CD4-positive, alpha-beta T cell (primary cell): ENCODE measurements around the gene CHD2. TPM values are rescaled to one million over a fixed set of nuclear protein-coding genes. Genes with fewer than 3 reads are reported as not detected.
A peak's percentile ranks its signal among the peaks of the same experiment; 100 is the strongest.

Experiments used
- ATAC-seq: fragments of 200-7000 bp; cut with Tn5 transposase; one replicate; pipeline ENCODE4 v1.10.0; 2022; ENCODE audit warnings: mild to moderate bottlenecking; ENCODE audit not compliant: poor library complexity
- CTCF ChIA-PET: fragments of 350-600 bp; sonication (Branson Sonifier 250); formaldehyde crosslinking; loops from one replicate; lab custom pipeline; 2021; ENCODE audit warnings: antibody characterized with exemption, inconsistent platforms; lab: Charles Lee
- POLR2A ChIA-PET: fragments of 350-600 bp; sonication (Branson Sonifier 250); formaldehyde crosslinking; loops from one replicate; lab custom pipeline; 2021; ENCODE audit warnings: antibody characterized with exemption, inconsistent platforms; lab: Charles Lee
- DNase-seq, 14 experiments: peaks; one replicate each; pipeline ENCODE4 v3.0.0-alpha.2; 2013 to 2020; ENCODE audit warnings: mixed read lengths in 2 of 14
- H3K27ac ChIP-seq, 2 donors: one replicate each; pipeline versions ENCODE4 v1.5.1 to v1.7.0; 2013; ENCODE audit warnings: low read length in 2 of 2, low read depth in 1 of 2, mild to moderate bottlenecking in 1 of 2
- H3K27me3 ChIP-seq, 2 experiments: 1 replicate in 1 of 2; 2 replicates in 1 of 2; pipeline versions ENCODE4 v1.6.1 to v1.7.0; 2013; ENCODE audit warnings: low read length in 2 of 2, control low read depth in 1 of 2, mild to moderate bottlenecking in 1 of 2, moderate library complexity in 1 of 2; ENCODE audit not compliant: insufficient read depth in 2 of 2, control insufficient read depth in 1 of 2
- H3K36me3 ChIP-seq: one replicate; pipeline ENCODE4 v1.6.1; 2013; ENCODE audit warnings: low read length, control low read depth; ENCODE audit not compliant: insufficient read depth
- H3K4me1 ChIP-seq: one replicate; pipeline ENCODE4 v1.6.1; 2013; ENCODE audit warnings: low read length, control low read depth; ENCODE audit not compliant: insufficient read depth
- H3K4me3 ChIP-seq: one replicate; pipeline ENCODE4 v1.5.1; 2013; ENCODE audit warnings: mild to moderate bottlenecking, low read length, moderate library complexity
- H3K9me3 ChIP-seq, 2 experiments: 1 replicate in 1 of 2; 2 replicates in 1 of 2; pipeline versions ENCODE4 v1.6.1 to v1.7.0; 2013; ENCODE audit warnings: low read length in 2 of 2, mild to moderate bottlenecking in 2 of 2, control low read depth in 1 of 2, moderate library complexity in 1 of 2; ENCODE audit not compliant: control insufficient read depth in 1 of 2, insufficient read depth in 1 of 2
- H3K27ac Mint-ChIP-seq: one replicate; pipeline ENCODE4 v1.8.0; 2020; ENCODE audit warnings: mixed read lengths
- H3K27me3 Mint-ChIP-seq: one replicate; pipeline ENCODE4 v1.8.0; 2021; ENCODE audit warnings: mixed read lengths
- H3K36me3 Mint-ChIP-seq: one replicate; pipeline ENCODE4 v1.8.0; 2021; ENCODE audit warnings: low read depth, mixed read lengths
- H3K4me1 Mint-ChIP-seq: one replicate; pipeline ENCODE4 v1.8.0; 2021; ENCODE audit warnings: low read depth, mixed read lengths
- H3K4me3 Mint-ChIP-seq: one replicate; pipeline ENCODE4 v1.8.0; 2020; ENCODE audit warnings: mild to moderate bottlenecking, mixed read lengths
- H3K9me3 Mint-ChIP-seq: one replicate; pipeline ENCODE4 v1.8.0; 2020; ENCODE audit warnings: mixed read lengths
- CTCF ChIP-seq: fragments of 200-600 bp; IDR thresholded peaks from one replicate; pipeline ENCODE4 v1.8.0; 2022; ENCODE audit warnings: antibody characterized with exemption, mild to moderate bottlenecking
- intact Hi-C, 2 experiments: fragments of 100-400 bp; cut with DNase I in 1 of 2; cut with micrococcal nuclease in 1 of 2; formaldehyde crosslinking; loops; one replicate each; pipeline versions ENCODE4 v1.15.1 to v1.9.0; 2023 to 2025; cut with DNase I, micrococcal nuclease
- total RNA-seq, 174 experiments: library from RNA in 2 of 174; stranded (reverse) in 2 of 174; gene quantifications; one replicate each; pipeline ENCODE4 v1.2.3 and lab custom pipeline; 2021 to 2026

Gene CHD2
- total RNA-seq, 2 experiments from 2014 or later = 615 to 660 TPM

- POLR2A ChIA-PET = interaction anchor here (1.2 kb wide), 1 partner anchor 21 kb away, joined by 3 read pairs; no protein-coding TSS in a partner anchor
- Histone ChIP-seq H3K27me3 (no peaks in the 10 kb centered on the region), H3K36me3 (peaks cover 87% of the 10 kb centered on the region), H3K4me3 (no peak overlapping the region), H3K4me1 (no peaks in the 10 kb centered on the region), H3K9me3 (no peaks in the 10 kb centered on the region), H3K27ac (no peak overlapping the region)
- Mint-ChIP-seq H3K4me3 (no peak overlapping the region), H3K27me3 (no peaks in the 10 kb centered on the region), H3K27ac (peak overlapping the region; percentile 57), H3K4me1 (peaks cover 78% of the 10 kb centered on the region), H3K36me3 (peaks cover 97% of the 10 kb centered on the region), H3K9me3 (peaks cover 2% of the 10 kb centered on the region)
- no peak for DNase-seq
- TF ChIP-seq CTCF = no peak
- CTCF ChIA-PET = interaction anchor here (1.5 kb wide), 1 partner anchor 164 kb away, joined by 5 read pairs; no protein-coding TSS in a partner anchor
- intact Hi-C loops = no loop called here
- no peak for ATAC-seq
Observed at GRCh38 chr15:92960996-92961681, 61.0 kb downstream of the CHD2 start.

GRCh38 chr15:92962914-92963313 lies 62.8 kb downstream of the CHD2 start:
- ChIA-PET POLR2A (no interaction called here), CTCF (no interaction called here)
- H3K27ac Mint-ChIP-seq = no peak overlapping the region
- Histone ChIP-seq H3K27me3 (no peaks in the 10 kb centered on the region), H3K4me3 (no peak overlapping the region), H3K4me1 (no peaks in the 10 kb centered on the region), H3K9me3 (no peaks in the 10 kb centered on the region), H3K36me3 (peaks cover 87% of the 10 kb centered on the region), H3K27ac (no peak overlapping the region)
- peaks cover 2% of the 10 kb centered on the region for H3K9me3 Mint-ChIP-seq
- no peak for TF ChIP-seq CTCF
- no peak overlapping the region for H3K4me3 Mint-ChIP-seq
- intact Hi-C loops = no loop called here
- peaks cover 71% of the 10 kb centered on the region for H3K4me1 Mint-ChIP-seq
- H3K36me3 Mint-ChIP-seq = peaks cover 97% of the 10 kb centered on the region
- ATAC-seq (no peak), DNase-seq (no peak)
- H3K27me3 Mint-ChIP-seq = no peaks in the 10 kb centered on the region

GRCh38 chr15:92963794-92964193 lies 63.7 kb downstream of the CHD2 start:
- Histone ChIP-seq H3K4me3 (no peak overlapping the region), H3K27ac (no peak overlapping the region), H3K4me1 (no peaks in the 10 kb centered on the region), H3K9me3 (no peaks in the 10 kb centered on the region), H3K36me3 (peaks cover 88% of the 10 kb centered on the region), H3K27me3 (no peaks in the 10 kb centered on the region)
- CTCF ChIA-PET = interaction anchor here (1.3 kb wide), 1 partner anchor 166 kb away, joined by 4 read pairs; no protein-coding TSS in a partner anchor
- POLR2A ChIA-PET = interaction anchor here (0.8 to 0.9 kb wide), 2 partner anchors 12 to 40 kb away, joined by 3 to 5 read pairs; no protein-coding TSS in a partner anchor
- H3K27me3 Mint-ChIP-seq = no peaks in the 10 kb centered on the region
- peak overlapping the region; percentile 42 for H3K27ac Mint-ChIP-seq
- DNase-seq (no peak), ATAC-seq (no peak)
- no peaks in the 10 kb centered on the region for H3K9me3 Mint-ChIP-seq
- no peak for TF ChIP-seq CTCF
- intact Hi-C loops = no loop called here
- peaks cover 97% of the 10 kb centered on the region for H3K36me3 Mint-ChIP-seq
- no peak overlapping the region for H3K4me3 Mint-ChIP-seq
- H3K4me1 Mint-ChIP-seq = peaks cover 71% of the 10 kb centered on the region
